Measurements from ENCODE around the gene CKAP2L. TPM values are rescaled to one million over a fixed set of nuclear protein-coding genes. Genes with fewer than 3 reads are reported as not detected.
A peak's percentile ranks its signal among the peaks of the same experiment; 100 is the strongest.

Gene CKAP2L, protein sequence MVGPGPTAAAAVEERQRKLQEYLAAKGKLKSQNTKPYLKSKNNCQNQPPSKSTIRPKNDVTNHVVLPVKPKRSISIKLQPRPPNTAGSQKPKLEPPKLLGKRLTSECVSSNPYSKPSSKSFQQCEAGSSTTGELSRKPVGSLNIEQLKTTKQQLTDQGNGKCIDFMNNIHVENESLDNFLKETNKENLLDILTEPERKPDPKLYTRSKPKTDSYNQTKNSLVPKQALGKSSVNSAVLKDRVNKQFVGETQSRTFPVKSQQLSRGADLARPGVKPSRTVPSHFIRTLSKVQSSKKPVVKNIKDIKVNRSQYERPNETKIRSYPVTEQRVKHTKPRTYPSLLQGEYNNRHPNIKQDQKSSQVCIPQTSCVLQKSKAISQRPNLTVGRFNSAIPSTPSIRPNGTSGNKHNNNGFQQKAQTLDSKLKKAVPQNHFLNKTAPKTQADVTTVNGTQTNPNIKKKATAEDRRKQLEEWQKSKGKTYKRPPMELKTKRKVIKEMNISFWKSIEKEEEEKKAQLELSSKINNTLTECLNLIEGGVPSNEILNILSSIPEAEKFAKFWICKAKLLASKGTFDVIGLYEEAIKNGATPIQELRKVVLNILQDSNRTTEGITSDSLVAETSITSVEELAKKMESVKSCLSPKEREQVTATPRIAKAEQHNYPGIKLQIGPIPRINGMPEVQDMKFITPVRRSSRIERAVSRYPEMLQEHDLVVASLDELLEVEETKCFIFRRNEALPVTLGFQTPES
- total RNA-seq (2014; rRNA removed) (16.0 and 20.7 TPM in 2 replicates), Bru-seq, nascent RNA (percentile 76 among the genes with signal in this experiment), BruChase-seq, experiment 1, labeled RNA remaining after a 6-hour chase (percentile 71 among the genes with signal in this experiment), BruChase-seq, experiment 2, labeled RNA remaining after a 2-hour chase (percentile 47 among the genes with signal in this experiment)
- long read RNA-seq, full-length matches to known transcripts = 1 of 7 reads
- long read RNA-seq, partial matches to known transcripts = 4 of 7 reads
- long read RNA-seq, other reads (novel, unspliced or antisense) = 2 of 7 reads

DNA sequence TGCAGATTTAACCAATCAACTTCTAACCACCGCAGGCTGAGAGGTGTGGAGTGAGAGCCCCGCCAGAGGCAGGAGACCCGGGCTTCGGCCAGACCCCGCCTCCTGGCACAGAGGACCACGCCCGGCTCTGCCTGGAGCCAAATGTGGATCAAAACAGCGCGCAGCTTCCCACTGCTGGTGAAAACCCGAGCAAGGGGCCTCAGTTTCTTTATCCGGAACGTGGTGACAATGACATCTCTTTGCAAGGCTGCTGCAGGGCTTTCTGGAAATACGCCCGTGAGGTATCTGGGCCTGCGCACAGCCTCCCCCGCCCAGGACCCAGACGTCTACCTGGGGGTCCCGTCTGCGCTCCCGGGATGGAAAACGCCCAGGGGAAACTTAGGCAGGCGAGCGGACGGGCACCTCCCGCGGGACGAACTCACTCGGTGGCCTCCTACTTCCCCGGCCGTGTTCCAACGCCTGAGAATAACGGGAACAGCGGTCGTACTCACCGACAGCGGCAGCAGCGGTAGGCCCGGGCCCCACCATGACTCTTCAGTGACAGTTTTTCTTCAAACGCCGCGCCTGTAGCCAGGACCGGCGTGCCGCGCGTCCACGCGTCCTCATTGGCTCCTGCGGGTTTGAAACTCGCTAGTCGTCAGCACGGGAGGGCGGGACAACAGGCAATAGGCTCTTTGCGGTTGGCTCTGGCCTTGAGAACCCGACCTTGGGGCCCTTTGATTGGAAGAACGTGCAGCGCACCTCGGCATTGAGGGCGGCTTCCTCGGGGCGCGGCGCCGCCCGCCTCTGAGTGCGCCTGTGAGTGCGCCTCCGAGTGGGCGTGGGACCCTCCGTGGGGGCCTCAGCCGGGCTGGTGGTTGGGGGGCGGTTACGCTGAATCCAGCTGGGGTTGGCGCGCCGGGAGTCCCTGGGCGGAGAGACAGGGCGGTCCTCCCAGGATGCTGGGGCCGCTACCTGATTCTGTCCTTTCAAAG lies at the start of gene CKAP2L:
TSS of gene CKAP2L (minus strand) at position 539 of the 974 bp plus-strand sequence. CDS start at position 528, 11 bp downstream.
- Histone ChIP-seq H3K4me1 (ENCODE audit: insufficient read depth, low read length) (peaks cover 43% of the 10 kb centered on the region), H2AFZ (ENCODE audit: low read length) (peak within 1 kb of the TSS; percentile 92), H3K4me2 (ENCODE audit: low read length) (peak within 1 kb of the TSS; percentile 92), H4K20me1 (ENCODE audit: low read length) (no peaks in the 10 kb centered on the region), H3K36me3 (ENCODE audit: low read depth, low read length) (peaks cover 23% of the 10 kb centered on the region), H3K9me3 (ENCODE audit: low read length) (no peaks in the 10 kb centered on the region), H3K27ac (ENCODE audit: low read length) (peak within 1 kb of the TSS; percentile 74), H3K79me2 (ENCODE audit: low read length) (peaks cover 47% of the 10 kb centered on the region), H3K9ac (ENCODE audit: low read length) (peak within 1 kb of the TSS; percentile 93), H3K4me3 (ENCODE audit: low read length) (peak within 1 kb of the TSS; percentile 92), H3K9me2 (replicated peaks; ENCODE audit: low read length) (no peaks in the 10 kb centered on the region), H3K27me3 (ENCODE audit: low read length) (no peaks in the 10 kb centered on the region), H3F3A (ENCODE audit: low read length, unreplicated experiment) (no peaks in the 10 kb centered on the region)
- DNase-seq (peak; percentile 99), ATAC-seq (peak; percentile 92)
- ChIA-PET POLR2A (ENCODE audit: unreplicated experiment) (interaction anchor here (0.5 to 0.6 kb wide), 2 partner anchors 9 to 27 kb away, joined by 3 to 28 read pairs; no protein-coding TSS in a partner anchor), CTCF (interaction anchor here (1.5 kb wide), 1 partner anchor 15 kb away, joined by 5 read pairs; no protein-coding TSS in a partner anchor)
- BruUV-seq (replicated peaks) = TSS peak; percentile 63
- TF ChIP-seq, protein P1, sequence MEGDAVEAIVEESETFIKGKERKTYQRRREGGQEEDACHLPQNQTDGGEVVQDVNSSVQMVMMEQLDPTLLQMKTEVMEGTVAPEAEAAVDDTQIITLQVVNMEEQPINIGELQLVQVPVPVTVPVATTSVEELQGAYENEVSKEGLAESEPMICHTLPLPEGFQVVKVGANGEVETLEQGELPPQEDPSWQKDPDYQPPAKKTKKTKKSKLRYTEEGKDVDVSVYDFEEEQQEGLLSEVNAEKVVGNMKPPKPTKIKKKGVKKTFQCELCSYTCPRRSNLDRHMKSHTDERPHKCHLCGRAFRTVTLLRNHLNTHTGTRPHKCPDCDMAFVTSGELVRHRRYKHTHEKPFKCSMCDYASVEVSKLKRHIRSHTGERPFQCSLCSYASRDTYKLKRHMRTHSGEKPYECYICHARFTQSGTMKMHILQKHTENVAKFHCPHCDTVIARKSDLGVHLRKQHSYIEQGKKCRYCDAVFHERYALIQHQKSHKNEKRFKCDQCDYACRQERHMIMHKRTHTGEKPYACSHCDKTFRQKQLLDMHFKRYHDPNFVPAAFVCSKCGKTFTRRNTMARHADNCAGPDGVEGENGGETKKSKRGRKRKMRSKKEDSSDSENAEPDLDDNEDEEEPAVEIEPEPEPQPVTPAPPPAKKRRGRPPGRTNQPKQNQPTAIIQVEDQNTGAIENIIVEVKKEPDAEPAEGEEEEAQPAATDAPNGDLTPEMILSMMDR (conservative IDR thresholded peaks at IDR 0.05; ENCODE audit: low read depth, low read length) = no peak; the same call in 1 of the 2 replicates
- TF ChIP-seq EZH2phosphoT487 (IDR thresholded peaks at IDR 0.05; ENCODE audit: borderline replicate concordance, low read length) (no peak), EZH2 (IDR thresholded peaks at IDR 0.05; ENCODE audit: low read length, unreplicated experiment) (no peak)
- intact Hi-C loops (cut with micrococcal nuclease) = loop anchor here (1.0 kb wide), 2 partner anchors 70 to 105 kb away; no protein-coding TSS in a partner anchor

DNA sequence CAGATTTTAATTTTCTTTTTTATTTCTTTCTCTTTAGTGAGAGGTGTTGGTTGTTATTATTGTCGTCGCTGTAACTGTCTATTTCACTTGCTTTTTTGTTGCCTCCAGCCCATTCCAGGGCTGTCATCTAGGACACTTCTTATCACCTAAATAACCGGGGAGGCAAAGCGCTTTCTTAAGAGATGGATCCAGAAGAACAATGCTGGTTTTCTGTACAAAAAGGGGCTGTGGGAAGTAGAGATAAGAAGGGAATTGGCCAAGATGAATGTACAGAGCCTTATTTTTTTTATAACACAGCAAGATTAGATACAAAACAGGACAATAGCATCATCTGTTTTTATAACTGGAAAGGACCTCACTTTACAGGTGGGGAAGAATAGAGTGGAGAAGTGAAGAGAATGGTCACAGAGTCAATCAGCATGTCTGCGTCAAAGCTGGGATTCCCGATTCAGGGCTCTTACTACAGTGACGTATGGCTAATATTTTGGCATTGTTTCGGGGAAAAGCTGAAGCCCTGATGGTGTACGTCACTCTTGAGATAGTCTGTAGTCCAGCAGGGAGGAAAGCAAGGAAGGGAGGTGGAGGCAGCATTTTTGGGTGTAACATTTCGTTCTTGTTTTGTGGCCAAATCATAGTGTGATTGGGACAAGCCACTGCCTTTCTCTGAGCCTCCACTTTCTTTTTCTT lies 49.0 kb upstream of the CKAP2L start:
- no peak for ATAC-seq
- H3K27me3 ChIP-seq (ENCODE audit: low read length) = no peaks in the 10 kb centered on the region
- no peaks in the 10 kb centered on the region for H3K36me3 ChIP-seq (ENCODE audit: low read depth, low read length)
- ChIA-PET CTCF (interaction anchor here (0.6 kb wide), 1 partner anchor 85 kb away, joined by 3 read pairs; no protein-coding TSS in a partner anchor), POLR2A (ENCODE audit: unreplicated experiment) (interaction anchor here (0.5 kb wide), 1 partner anchor 72 kb away, joined by 3 read pairs; no protein-coding TSS in a partner anchor)
- no peak overlapping the region for H3K9ac ChIP-seq (ENCODE audit: low read length)
- no peaks in the 10 kb centered on the region for H3K9me3 ChIP-seq (ENCODE audit: low read length)
- no peaks in the 10 kb centered on the region for H3F3A ChIP-seq (ENCODE audit: low read length, unreplicated experiment)
- no peak overlapping the region for H3K4me2 ChIP-seq (ENCODE audit: low read length)
- no peak for DNase-seq
- no TSS peak for BruUV-seq (replicated peaks)
- no peak overlapping the region for H3K4me3 ChIP-seq (ENCODE audit: low read length)
- intact Hi-C loops (cut with micrococcal nuclease) = no loop called here
- peaks cover 19% of the 10 kb centered on the region for H3K4me1 ChIP-seq (ENCODE audit: insufficient read depth, low read length)
- H3K9me2 ChIP-seq (replicated peaks; ENCODE audit: low read length) = no peaks in the 10 kb centered on the region
- H4K20me1 ChIP-seq (ENCODE audit: low read length) = no peaks in the 10 kb centered on the region
- H3K27ac ChIP-seq (ENCODE audit: low read length) = no peak overlapping the region
- H2AFZ ChIP-seq (ENCODE audit: low read length) = no peak overlapping the region
- TF ChIP-seq EZH2phosphoT487 (IDR thresholded peaks at IDR 0.05; ENCODE audit: borderline replicate concordance, low read length) (no peak), EZH2 (IDR thresholded peaks at IDR 0.05; ENCODE audit: low read length, unreplicated experiment) (no peak)
- TF ChIP-seq, protein P1 (conservative IDR thresholded peaks at IDR 0.05; ENCODE audit: low read depth, low read length) = no peak
- no peaks in the 10 kb centered on the region for H3K79me2 ChIP-seq (ENCODE audit: low read length)

All from PC-3 (cell line).